ENCODE measurements around the gene NOCT.

The NOCT gene

GRCh38 chr4:139084804-139085093 is 69.2 kb downstream of the NOCT start (continued):
- TF ChIP-seq ZNF704 (tag by site-specific recombination; IDR thresholded peaks at IDR 0.05) (no peak), TRIM28 (IDR thresholded peaks at IDR 0.05; ENCODE audit: borderline replicate concordance, low read length) (no peak), ZFHX2 (tag by site-specific recombination; conservative IDR thresholded peaks at IDR 0.05) (no peak), ZNF24 (tag by site-specific recombination; IDR thresholded peaks at IDR 0.05) (no peak), ZNF155 (tag by site-specific recombination; IDR thresholded peaks at IDR 0.05) (no peak), ZFP41 (tag by site-specific recombination; IDR thresholded peaks at IDR 0.05; ENCODE audit: borderline replicate concordance) (no peak), ZNF324 (tag by site-specific recombination; IDR thresholded peaks at IDR 0.05) (no peak), ZNF37A (tag by site-specific recombination; IDR thresholded peaks at IDR 0.05) (no peak), SP3 (tag by site-specific recombination; IDR thresholded peaks at IDR 0.05) (no peak), ZSCAN23 (tag by site-specific recombination; IDR thresholded peaks at IDR 0.05) (no peak), INSM2 (tag by site-specific recombination; IDR thresholded peaks at IDR 0.05) (no peak), ZFP69B (tag by site-specific recombination; IDR thresholded peaks at IDR 0.05) (no peak)

- CTCF ChIA-PET = interaction anchor here (0.5 to 1.9 kb wide), 5 partner anchors 13 to 218 kb away, joined by 3 to 11 read pairs (median 4); no protein-coding TSS in a partner anchor
- Histone ChIP-seq H3K4me1 (ENCODE audit: control insufficient read depth, insufficient read depth, low read length) (no peaks in the 10 kb centered on the region; the same call in 1 of the 2 replicates), H3K27ac (ENCODE audit: extremely low read depth, low read depth, low read length) (peak overlapping the region; percentile 91; the same call in 1 of the 2 replicates), H3K36me3 (ENCODE audit: control insufficient read depth in 2 of 2, insufficient read depth in 1 of 2, low read length in 2 of 2) (no peaks in the 10 kb centered on the region), H3K4me3 (ENCODE audit: low read depth, low read length) (peak overlapping the region; percentile 85; the same call in 1 of the 2 replicates), H3K9me3 (ENCODE audit: control insufficient read depth, insufficient read depth, low read depth, low read length) (no peaks in the 10 kb centered on the region)
- POLR2A ChIA-PET = interaction anchor here (0.6 kb wide), 1 partner anchor 68 kb away, joined by 3 read pairs; no protein-coding TSS in a partner anchor
- no peak for TF ChIP-seq ZNF449 (tag by site-specific recombination; IDR thresholded peaks at IDR 0.05)
- TF ChIP-seq ZNF654 (tag by site-specific recombination; IDR thresholded peaks at IDR 0.05; ENCODE audit: low read depth) = 0 out of 2 replicates have a peak, but pooled peaks have one; percentile 4
- no peak for TF ChIP-seq ZNF677 (tag by site-specific recombination; IDR thresholded peaks at IDR 0.05)
Observed at GRCh38 chr4:139085141-139085540, 69.6 kb downstream of the NOCT start.

GRCh38 chr4:139092271-139092670 is 76.7 kb downstream of the NOCT start:
- TF ChIP-seq ZNF169 (tag by site-specific recombination; IDR thresholded peaks at IDR 0.05) (no peak), ZNF600 (tag by site-specific recombination; IDR thresholded peaks at IDR 0.05) (peak; percentile 66), EGR2 (tag by site-specific recombination; IDR thresholded peaks at IDR 0.05; ENCODE audit: low read depth) (no peak), ZNF621 (tag by site-specific recombination; IDR thresholded peaks at IDR 0.05) (no peak)
- Histone ChIP-seq H3K4me3 (ENCODE audit: low read depth, low read length) (no peak overlapping the region), H3K27ac (ENCODE audit: extremely low read depth, low read depth, low read length) (no peak overlapping the region), H3K4me1 (ENCODE audit: control insufficient read depth, insufficient read depth, low read length) (no peaks in the 10 kb centered on the region), H3K36me3 (ENCODE audit: control insufficient read depth in 2 of 2, insufficient read depth in 1 of 2, low read length in 2 of 2) (no peaks in the 10 kb centered on the region; a peak in 1 of 3 replicates), H3K9me3 (ENCODE audit: control insufficient read depth, insufficient read depth, low read depth, low read length) (no peaks in the 10 kb centered on the region)
- ChIA-PET CTCF (no interaction called here), POLR2A (no interaction called here)
